ENCODE results near the gene NDUFB2. TPM values are rescaled to one million over a fixed set of nuclear protein-coding genes. Genes with fewer than 3 reads are reported as not detected.
"Not testable (repeated sequence)": the region's sequence is repeated elsewhere in the genome, so short reads cannot be mapped to it uniquely, and the experiment has no call there.

Gene NDUFB2
- total RNA-seq, 1 donor from 2014 or later: 682 TPM

- H3K36me3 ChIP-seq: peaks cover 34% of the 10 kb centered on the region
- H3K27me3 ChIP-seq (ENCODE audit: low read depth): no peaks in the 10 kb centered on the region
- no peak for TF ChIP-seq CTCF (IDR thresholded peaks at IDR 0.05; ENCODE audit: borderline replicate concordance)
- no peak overlapping the region for H3K27ac ChIP-seq (replicated peaks)
- H3K4me1 ChIP-seq: no peaks in the 10 kb centered on the region
- no peaks in the 10 kb centered on the region for H3K9me3 ChIP-seq (replicated peaks)
- DNase-seq: no peak
- intact Hi-C loops (cut with micrococcal nuclease): no loop called here
- no peak overlapping the region for H3K4me3 ChIP-seq
These were observed 37.6 kb downstream of the NDUFB2 start for GRCh38 chr7:140734096-140734495.

- no peak for TF ChIP-seq CTCF (IDR thresholded peaks at IDR 0.05; ENCODE audit: borderline replicate concordance)
- H3K4me3 ChIP-seq: no peak overlapping the region
- H3K4me1 ChIP-seq: no peaks in the 10 kb centered on the region
- H3K27me3 ChIP-seq (ENCODE audit: low read depth): no peaks in the 10 kb centered on the region
- intact Hi-C loops (cut with micrococcal nuclease): no loop called here
- H3K9me3 ChIP-seq (replicated peaks): no peaks in the 10 kb centered on the region
- H3K36me3 ChIP-seq: peaks cover 36% of the 10 kb centered on the region
- no peak for DNase-seq
- H3K27ac ChIP-seq (replicated peaks): no peak overlapping the region
These were observed 38.2 kb downstream of the NDUFB2 start for GRCh38 chr7:140734729-140735128.

GRCh38 chr7:140738280-140738679 is 41.8 kb downstream of the NDUFB2 start:
- Histone ChIP-seq H3K27ac (replicated peaks) (no peak overlapping the region), H3K9me3 (replicated peaks) (no peaks in the 10 kb centered on the region), H3K4me3 (no peak overlapping the region), H3K27me3 (ENCODE audit: low read depth) (no peaks in the 10 kb centered on the region), H3K36me3 (peaks cover 29% of the 10 kb centered on the region), H3K4me1 (no peaks in the 10 kb centered on the region)
- intact Hi-C loops (cut with micrococcal nuclease): no loop called here
- no peak for DNase-seq
- TF ChIP-seq CTCF (IDR thresholded peaks at IDR 0.05; ENCODE audit: borderline replicate concordance): no peak

- H3K27me3 ChIP-seq (ENCODE audit: low read depth); H3K27ac ChIP-seq (replicated peaks); intact Hi-C loops (cut with micrococcal nuclease); DNase-seq; H3K4me3 ChIP-seq; H3K9me3 ChIP-seq (replicated peaks): not testable (repeated sequence)
- Histone ChIP-seq H3K4me1 (peaks cover 10% of the 10 kb centered on the region), H3K36me3 (peaks cover 37% of the 10 kb centered on the region)
These were observed 46.7 kb downstream of the NDUFB2 start for GRCh38 chr7:140743255-140743654.

- Histone ChIP-seq H3K9me3 (replicated peaks) (no peaks in the 10 kb centered on the region), H3K4me3 (no peak overlapping the region), H3K4me1 (peaks cover 10% of the 10 kb centered on the region), H3K36me3 (peaks cover 37% of the 10 kb centered on the region), H3K27me3 (ENCODE audit: low read depth) (no peaks in the 10 kb centered on the region), H3K27ac (replicated peaks) (no peak overlapping the region)
- DNase-seq: no peak
- intact Hi-C loops (cut with micrococcal nuclease): no loop called here
- no peak for TF ChIP-seq CTCF (IDR thresholded peaks at IDR 0.05; ENCODE audit: borderline replicate concordance)
These were observed 47.5 kb downstream of the NDUFB2 start for GRCh38 chr7:140744005-140744404.

GRCh38 chr7:140745266-140746058 is 49.0 kb downstream of the NDUFB2 start:
- Histone ChIP-seq H3K4me3 (no peak overlapping the region), H3K27me3 (ENCODE audit: low read depth) (no peaks in the 10 kb centered on the region), H3K36me3 (peaks cover 38% of the 10 kb centered on the region), H3K27ac (replicated peaks) (no peak overlapping the region), H3K4me1 (peaks cover 10% of the 10 kb centered on the region), H3K9me3 (replicated peaks) (no peaks in the 10 kb centered on the region)
- DNase-seq: no peak
- intact Hi-C loops (cut with micrococcal nuclease): no loop called here
- TF ChIP-seq CTCF (IDR thresholded peaks at IDR 0.05; ENCODE audit: borderline replicate concordance): no peak
